NCI-H82 (cell line): ENCODE results near the gene ITSN2.

Source experiments
- DNase-seq: peaks from one replicate; lab custom pipeline; 2025; lab: John Stamatoyannopoulos, UW

ITSN2 gene

DNA sequence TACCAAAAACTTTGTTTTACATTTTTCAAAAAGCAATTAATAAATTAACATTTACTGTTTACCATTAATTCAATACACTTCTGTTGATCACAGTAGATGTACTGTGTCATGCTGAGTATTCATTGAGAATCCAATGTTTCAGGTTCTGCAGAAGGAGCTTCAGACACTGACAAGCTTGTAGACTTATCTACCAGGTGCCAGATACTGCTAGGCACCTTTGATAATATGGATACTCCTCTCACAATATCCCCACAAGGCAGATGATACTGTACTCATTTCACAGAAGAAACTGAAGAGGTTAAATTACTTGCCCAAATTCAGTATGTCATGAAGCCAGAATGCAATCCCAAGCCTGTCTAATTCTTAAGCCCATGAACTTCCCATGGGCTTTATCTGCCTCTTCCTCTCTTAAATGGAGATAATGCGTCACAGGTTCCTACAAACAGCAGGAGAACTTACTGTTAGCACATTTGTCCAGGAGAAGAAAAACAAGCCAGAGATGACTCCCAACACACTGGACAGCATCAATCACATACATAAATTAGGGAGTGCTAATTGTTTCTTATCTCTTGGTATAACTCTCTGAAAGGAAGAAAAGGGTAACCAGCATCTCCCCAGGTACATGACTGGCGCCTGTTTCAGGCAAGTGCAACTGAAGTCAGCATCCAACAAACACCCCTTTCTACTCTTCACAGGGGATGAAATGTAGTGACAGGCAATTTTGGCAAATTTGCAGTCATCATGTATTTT is 27.4 kb downstream of the ITSN2 start:
- no peak for DNase-seq

DNA sequence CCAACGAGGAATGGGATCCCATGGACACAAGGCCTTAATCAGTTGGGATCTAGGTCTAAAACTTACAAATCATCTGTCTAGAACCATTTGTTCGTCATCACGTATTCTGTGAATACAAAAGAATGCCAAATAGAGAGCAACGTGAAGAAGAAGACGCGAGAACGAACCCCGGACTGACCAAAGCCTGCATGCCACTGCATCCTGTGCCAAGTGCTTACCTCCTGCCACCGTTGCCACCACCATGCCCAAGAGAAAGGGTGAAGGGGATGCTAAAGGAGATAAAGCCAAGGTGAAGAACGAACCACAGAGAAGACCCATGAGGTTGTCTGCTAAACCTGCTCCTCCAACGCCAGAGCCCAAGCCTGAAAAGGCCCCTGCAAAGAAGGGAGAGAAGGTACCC is 30.2 kb downstream of the ITSN2 start:
- no peak for DNase-seq

DNA sequence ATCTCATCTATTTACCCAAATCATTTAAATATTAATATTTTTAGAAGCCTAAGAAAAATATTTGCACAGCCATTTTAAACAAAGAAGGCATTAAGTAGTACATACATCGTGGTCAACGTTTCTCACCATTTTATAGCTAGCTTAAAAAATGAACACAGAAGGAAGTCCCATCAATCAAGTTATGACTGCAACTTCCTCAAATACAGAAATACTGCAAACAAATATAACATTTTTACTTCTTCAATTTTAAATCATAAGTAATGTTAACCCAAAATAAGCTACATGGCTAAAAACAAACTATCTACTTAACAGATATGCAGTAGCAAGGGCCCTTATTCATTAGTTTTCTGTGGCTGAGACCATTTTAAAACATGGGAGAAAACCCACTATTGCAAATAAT is 30.6 kb downstream of the ITSN2 start:
- DNase-seq = no peak

DNA sequence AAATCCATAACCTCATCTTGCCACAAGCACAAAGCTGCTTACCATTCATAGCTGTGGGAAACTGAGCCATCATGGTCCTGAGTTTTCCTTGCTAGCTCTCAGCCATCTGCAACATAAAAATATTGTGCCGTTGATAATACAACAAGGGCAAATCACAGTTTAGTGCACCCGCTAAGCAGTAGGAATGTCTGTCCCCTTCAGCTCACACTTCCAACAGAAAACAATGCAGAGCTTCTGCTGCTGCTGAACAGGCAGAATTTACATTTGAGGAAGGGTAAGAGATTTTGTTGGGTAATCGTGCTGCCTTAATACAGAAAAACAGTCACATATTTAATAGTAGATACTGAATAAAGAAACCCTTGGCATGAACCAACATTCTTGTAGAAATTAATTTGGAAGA is 32.3 kb downstream of the ITSN2 start:
- DNase-seq = peak; percentile 8

DNA sequence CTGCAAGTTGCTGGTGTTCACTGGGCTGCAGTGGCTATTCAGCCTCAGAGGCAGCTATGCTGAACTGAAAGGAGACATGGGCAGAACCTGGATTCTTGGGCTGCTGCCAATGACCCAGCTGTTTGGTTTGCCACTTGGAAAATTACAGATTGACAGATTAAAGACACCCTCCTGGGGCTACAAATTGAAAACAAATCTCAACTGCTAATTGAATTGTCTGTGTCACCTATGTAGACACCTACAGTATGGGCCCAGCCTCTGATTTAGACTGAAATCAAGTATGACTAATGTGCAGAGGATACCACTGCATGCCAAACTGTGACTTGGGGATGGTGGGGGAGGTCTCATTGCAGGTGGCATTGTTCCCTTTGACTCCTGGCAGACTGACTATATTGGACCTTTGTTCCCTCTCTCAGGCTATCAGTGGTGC is 42.8 kb downstream of the ITSN2 start:
- DNase-seq = peak; percentile 52

DNA sequence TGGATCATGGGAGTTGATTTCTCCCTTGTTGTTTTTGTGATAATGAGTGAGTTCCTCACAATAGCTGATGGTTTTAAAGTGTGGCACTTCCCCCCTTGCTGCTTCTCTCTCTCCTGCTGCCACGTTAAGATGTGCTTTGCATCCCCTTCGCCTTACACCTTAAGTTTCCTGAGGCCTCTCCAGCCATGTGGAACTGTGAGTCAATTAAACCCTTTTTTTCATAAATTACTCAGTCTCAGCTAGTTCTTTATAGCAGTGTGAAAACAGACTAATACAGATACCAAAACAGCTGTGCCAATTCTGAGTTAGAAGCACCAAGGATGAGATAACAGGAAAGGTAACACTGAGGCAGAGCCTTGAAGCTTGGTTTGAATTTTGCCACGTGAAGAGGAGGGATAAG is 44.7 kb downstream of the ITSN2 start:
- no peak for DNase-seq

GRCh38 chr2:24313744-24314632 is 46.3 kb downstream of the ITSN2 start:
- no peak for DNase-seq

- no peak for DNase-seq
These were observed 52.4 kb downstream of the ITSN2 start for GRCh38 chr2:24307961-24308360.

- DNase-seq = no peak
These were observed 55.7 kb downstream of the ITSN2 start for GRCh38 chr2:24304631-24305030.

- no peak for DNase-seq
These were observed 56.2 kb downstream of the ITSN2 start for GRCh38 chr2:24304098-24304497.

DNA sequence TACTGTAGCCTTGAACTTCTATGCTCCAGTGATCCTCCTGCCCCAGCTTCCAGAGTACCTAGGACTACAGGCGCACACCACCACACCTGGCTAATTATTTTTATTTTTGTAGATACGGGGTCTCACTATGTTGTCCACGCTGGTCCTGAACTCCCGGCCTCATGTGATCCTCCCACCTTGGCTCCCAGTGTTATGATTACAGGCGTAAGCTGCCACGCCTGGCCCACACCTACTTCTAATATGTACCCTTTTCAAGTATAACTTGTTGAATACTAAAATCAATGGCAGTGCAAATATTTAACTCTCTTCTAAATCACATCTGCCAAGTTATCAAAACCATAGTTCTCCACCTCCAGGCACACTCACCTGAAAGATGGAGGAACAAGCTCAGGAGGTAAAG is 58.7 kb downstream of the ITSN2 start:
- no peak for DNase-seq

- DNase-seq = no peak
These were observed 62.7 kb downstream of the ITSN2 start for GRCh38 chr2:24297663-24298062.

DNA sequence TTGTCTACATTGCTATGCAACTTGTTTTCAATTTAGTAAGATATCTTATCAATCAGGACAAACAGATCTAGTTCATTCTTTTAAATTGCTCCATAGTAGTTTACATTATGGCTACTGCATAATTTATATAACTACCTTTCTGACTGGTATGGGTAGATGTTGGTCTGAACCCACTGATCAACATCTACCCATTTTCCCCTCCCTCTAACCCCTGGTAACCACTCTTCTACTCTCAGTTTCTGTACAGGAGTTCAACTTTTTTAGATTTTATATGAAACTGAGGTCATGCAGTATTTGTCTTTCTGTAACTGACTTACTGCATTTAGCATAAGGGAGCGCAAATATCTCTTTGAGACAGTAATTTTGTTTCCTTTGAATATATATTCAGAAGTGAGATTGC is 73.2 kb downstream of the ITSN2 start:
- no peak for DNase-seq

DNA sequence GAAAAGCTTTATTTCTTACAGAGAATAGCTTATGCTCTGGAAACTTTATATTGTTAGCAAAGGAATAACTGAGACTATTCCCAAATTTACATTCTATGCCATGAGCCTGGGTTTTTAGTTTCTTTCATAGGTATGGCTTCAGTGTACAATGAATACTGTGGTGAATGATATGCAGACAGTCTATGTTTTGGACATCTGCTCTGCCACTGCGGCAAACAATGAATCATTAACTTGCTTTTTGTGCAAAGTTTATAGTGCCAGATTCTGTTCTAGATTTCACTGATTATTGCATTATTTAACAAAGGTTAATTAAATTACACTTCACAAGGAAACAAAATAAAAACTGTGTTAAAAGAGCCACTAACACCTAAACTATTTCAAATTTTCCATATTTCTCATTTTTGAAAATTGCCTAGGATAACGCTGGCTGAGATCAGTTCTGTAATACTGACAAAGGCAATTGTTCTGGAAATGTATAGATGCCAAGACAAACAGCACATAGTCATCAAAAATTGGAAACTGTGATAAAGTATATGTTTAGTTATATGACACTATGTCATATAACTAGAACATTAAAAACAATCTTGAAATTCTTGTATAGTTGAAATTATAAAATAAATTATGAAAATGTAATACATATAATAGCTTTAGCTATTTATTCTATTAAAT is 74.7 kb downstream of the ITSN2 start:
- no peak for DNase-seq

DNA sequence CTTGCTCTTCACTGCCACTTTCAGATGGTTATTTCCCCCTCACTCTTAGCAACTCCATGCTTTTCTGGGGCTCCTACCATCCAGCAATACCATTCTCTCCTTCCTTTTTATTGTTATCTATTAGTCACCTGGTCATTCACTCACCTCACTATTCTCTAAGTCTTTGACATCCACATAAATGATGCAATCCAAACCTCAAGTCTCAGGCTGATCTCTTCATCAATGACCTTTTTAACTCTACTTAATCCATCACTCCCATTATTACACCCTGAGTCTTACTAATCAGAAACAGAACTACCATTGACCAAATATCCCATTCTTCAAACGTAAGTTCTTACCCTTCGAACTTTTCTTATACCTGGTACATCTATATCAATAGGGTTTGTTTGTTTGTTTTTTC is 79.7 kb downstream of the ITSN2 start:
- no peak for DNase-seq

GRCh38 chr2:24280161-24280560 is 80.2 kb downstream of the ITSN2 start:
- DNase-seq = no peak

DNA sequence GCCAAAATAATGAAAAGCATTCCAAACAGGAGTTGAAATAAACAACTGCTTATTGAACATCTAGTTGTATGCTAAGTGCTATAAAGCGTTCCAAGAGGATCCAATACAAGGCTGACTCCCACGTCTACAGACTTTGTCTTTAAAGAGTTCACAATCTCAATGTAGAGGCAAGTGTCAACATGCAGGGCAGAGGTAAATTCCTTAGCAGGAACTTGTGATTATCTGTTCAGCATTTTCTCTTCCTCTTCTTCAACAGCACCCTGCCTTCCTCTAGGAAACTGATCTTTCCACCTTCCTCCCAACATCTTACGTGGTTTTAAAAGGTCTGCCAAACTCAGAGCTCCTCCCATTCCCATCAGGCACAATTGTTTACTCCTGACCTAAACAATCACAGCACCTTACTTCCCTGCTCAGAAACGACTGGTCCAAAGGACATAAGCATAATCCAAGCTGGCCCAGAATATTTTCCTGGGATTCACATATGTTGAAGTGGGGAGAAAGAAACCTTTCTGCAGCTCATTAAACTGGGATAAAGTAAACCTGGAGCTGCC is 83.9 kb downstream of the ITSN2 start:
- no peak for DNase-seq

DNA sequence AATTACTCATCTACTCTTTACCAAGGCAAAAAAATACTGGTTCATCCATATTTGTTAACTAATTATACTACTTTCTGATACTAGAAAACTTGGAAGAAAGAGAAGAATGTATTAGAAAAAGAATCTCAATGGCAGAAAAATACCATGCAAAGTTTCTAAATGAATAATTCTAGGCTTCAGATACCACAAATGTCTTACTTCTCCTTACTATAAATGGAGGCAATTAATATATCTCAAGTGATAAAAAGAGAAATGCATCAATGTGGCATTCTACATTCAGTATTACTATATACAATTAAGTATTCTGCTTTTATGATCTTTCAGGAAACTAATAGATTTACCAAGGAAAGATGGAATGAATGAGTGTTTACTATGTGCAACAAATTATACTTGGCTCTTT is 85.5 kb downstream of the ITSN2 start:
- DNase-seq = no peak

DNA sequence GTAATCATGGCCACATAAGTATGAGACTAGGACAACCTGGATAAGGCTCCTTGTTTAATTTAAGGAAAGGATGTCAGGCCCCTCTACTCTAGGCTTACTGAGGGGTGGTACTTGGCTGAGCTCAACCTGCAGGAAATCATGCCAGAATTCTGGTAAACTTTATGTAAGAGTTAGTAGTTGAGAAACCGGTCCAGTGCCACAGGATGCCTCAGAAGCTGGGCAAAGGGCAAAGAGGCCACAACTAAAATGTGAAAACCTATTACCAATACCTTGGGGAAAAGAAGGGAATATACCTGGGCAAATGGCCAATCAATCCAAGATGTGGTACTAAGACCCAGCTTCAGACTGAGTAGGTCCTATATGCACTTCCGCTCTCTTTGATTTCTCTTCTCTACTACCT is 86.7 kb downstream of the ITSN2 start:
- DNase-seq = no peak

GRCh38 chr2:24272907-24273306 is 87.4 kb downstream of the ITSN2 start:
- no peak for DNase-seq

DNA sequence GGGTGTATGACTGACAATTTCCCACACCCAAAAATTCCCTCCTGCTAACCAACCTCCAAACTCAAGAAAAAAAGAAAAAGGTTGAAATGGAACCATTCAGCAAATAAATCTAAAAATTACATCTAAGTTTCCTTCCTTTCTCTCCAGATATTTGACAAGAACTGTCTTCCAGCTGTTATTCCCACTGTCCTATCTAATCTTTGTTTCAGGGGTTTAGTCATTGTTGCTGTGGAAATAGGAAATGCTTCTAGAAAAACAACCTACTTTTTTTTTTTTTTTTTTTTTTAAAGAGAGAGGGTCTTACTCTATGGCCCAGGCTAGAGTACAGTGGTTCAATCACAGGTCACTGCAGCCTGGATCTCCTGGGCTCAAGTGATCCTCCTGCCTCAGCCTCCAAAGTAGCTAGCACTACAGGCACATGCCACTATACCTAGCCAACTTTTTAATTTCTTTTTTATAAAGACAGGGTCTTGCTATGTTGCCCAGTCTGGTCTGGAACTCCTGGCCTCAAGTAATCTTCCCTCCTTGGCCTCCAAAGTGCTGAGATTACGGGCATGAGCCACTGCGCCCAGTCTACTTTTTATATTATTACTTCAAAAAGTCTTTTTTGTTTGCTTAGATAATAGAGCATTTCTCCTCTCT is 88.1 kb downstream of the ITSN2 start:
- no peak for DNase-seq

DNA sequence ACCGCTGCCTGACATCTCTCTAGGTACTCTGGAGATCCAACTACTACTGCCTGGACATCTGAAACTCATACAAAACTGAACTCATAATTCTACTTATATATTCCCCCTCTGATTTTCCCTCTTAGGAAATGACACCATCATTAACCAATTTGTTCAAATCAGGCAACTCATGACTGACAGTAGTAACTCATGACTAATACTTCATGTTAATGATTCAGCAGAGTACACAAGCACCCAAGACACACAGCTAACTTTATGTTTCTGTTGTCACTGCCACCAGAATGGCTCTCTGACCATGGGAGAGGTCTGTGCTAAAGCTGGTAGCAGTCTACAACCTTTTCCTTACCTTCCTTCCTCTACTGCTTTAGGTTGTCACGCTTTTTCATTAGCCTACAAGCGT is 91.1 kb downstream of the ITSN2 start:
- no peak for DNase-seq
